ENCODE results near the gene SNU13.
"Not testable (repeated sequence)": the region's sequence is repeated elsewhere in the genome, so short reads cannot be mapped to it uniquely, and the experiment has no call there.

The SNU13 gene

DNA sequence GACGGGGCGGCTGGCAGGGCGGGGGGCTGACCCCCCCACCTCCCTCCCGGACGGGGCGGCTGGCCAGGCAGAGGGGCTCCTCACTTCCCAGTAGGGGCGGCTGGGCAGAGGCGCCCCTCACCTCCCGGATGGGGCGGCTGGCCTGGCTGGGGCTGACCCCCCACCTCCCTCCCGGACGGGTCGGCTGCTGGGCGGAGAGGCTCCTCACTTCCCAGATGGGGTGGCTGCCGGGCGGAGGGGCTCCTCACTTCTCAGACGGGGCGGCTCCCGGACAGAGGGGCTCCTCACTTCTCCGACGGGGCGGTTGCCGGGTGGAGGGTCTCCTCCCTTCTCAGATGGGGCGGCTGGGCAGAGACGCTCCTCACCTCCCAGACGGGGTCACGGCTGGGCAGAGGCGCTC is 57.6 kb downstream of the SNU13 start:
- peaks cover 19 to 64% of the 10 kb centered on the region in 2 donors for H3K36me3 ChIP-seq (ENCODE audit: control insufficient read depth in 1 of 2, insufficient read depth in 2 of 2, low read length in 2 of 2)
- not testable (repeated sequence) for H3K9ac ChIP-seq (ENCODE audit: low read depth in 1 of 2, low read length in 2 of 2); H3K4me1 ChIP-seq (ENCODE audit: control insufficient read depth in 1 of 2, insufficient read depth in 2 of 2, low read length in 2 of 2); H3K9me3 ChIP-seq (ENCODE audit: control insufficient read depth in 1 of 2, low read length in 2 of 2); H3K27ac ChIP-seq (ENCODE audit: low read depth, low read length); H3K27me3 ChIP-seq (ENCODE audit: control insufficient read depth in 1 of 2, insufficient read depth in 2 of 2, low read length in 2 of 2); H3K4me3 ChIP-seq (ENCODE audit: low read depth in 1 of 2, low read length in 2 of 2)

DNA sequence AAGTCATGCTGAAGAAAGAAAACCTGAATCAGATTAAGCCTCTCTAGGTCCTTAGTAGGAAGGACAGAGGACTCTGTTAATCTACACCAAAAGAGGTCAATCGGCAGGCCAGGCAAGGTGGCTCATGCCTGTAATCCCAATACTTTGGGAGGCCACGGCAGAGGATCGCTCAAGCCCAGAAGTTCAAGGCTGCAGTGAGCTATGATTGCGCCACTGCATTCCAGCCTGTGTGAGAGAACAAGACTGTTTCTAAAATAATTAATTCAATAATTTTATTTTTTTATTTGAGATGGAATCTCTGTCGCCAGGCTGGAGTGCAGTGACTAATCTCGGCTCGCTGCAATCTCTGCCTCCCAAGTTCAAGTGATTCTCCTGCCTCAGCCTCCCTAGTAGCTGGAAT is 63.1 kb downstream of the SNU13 start:
- no peak overlapping the region for H3K27ac ChIP-seq (ENCODE audit: low read depth, low read length)
- H3K9me3 ChIP-seq (ENCODE audit: control insufficient read depth in 1 of 2, low read length in 2 of 2): no peaks in the 10 kb centered on the region
- peaks cover 8% of the 10 kb centered on the region in 2 donors for H3K4me1 ChIP-seq (ENCODE audit: control insufficient read depth in 1 of 2, insufficient read depth in 2 of 2, low read length in 2 of 2)
- H3K27me3 ChIP-seq (ENCODE audit: control insufficient read depth in 1 of 2, insufficient read depth in 2 of 2, low read length in 2 of 2): no peaks in the 10 kb centered on the region
- H3K36me3 ChIP-seq (ENCODE audit: control insufficient read depth in 1 of 2, insufficient read depth in 2 of 2, low read length in 2 of 2): peaks cover 19 to 62% of the 10 kb centered on the region in 2 donors
- H3K4me3 ChIP-seq (ENCODE audit: low read depth in 1 of 2, low read length in 2 of 2): no peak overlapping the region
- no peak overlapping the region for H3K9ac ChIP-seq (ENCODE audit: low read depth in 1 of 2, low read length in 2 of 2)

All from duodenal mucosa (tissue), 2 donors.